ENCODE measurements around the gene HSD17B4. TPM values are rescaled to one million over a fixed set of nuclear protein-coding genes. Genes with fewer than 3 reads are reported as not detected.
"Not testable (repeated sequence)": the region's sequence is repeated elsewhere in the genome, so short reads cannot be mapped to it uniquely, and the experiment has no call there.

HSD17B4 gene
- total RNA-seq, 1 donor from 2014 or later = 98.4 TPM

GRCh38 chr5:119412279-119413227 lies 39.7 kb upstream of the HSD17B4 start:
- no peak for DNase-seq (ENCODE audit: low spot score)
- no peaks in the 10 kb centered on the region for H3K27me3 Mint-ChIP-seq (ENCODE audit: low read depth)
- peak overlapping the region; percentile 82 for H3K4me3 Mint-ChIP-seq (ENCODE audit: unreplicated experiment)
- H3K9me3 Mint-ChIP-seq (ENCODE audit: low read depth) = no peaks in the 10 kb centered on the region
- no peaks in the 10 kb centered on the region for H3K36me3 Mint-ChIP-seq (ENCODE audit: low read depth)
- no peak for TF ChIP-seq CTCF (IDR thresholded peaks at IDR 0.05)
- H3K27ac Mint-ChIP-seq (ENCODE audit: unreplicated experiment) = no peak overlapping the region
- peaks cover 21% of the 10 kb centered on the region for H3K4me1 Mint-ChIP-seq (ENCODE audit: low read depth)

DNA sequence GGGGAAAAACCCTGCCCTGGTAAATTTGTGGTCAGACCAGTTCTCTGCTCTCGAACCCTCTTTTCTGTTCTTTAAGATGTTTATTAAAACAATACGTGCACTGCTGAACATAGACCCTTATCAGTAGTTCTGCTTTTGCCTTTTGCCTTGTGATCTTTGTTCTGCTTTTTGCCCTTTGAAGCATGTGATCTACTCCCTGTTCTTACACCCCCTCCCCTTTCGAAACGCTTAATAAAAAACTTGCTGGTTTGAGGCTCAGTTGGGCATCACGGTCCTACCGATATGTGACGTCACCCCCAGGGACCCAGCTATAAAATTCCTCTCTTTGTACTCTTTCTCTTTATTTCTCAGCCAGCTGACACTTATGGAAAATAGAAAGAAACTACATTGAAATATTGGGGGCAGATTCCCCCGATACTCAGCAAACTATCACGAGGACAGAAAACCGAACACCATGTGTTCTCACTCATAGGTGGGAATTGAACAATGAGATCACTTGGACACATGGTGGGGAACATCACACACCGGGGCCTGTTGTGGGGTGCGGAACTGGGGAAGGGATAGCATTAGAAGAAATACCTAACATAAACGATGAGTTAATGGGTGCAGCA lies 38.1 kb upstream of the HSD17B4 start:
- H3K9me3 Mint-ChIP-seq (ENCODE audit: low read depth) = not testable (repeated sequence)
- peaks cover 25% of the 10 kb centered on the region for H3K4me1 Mint-ChIP-seq (ENCODE audit: low read depth)

DNA sequence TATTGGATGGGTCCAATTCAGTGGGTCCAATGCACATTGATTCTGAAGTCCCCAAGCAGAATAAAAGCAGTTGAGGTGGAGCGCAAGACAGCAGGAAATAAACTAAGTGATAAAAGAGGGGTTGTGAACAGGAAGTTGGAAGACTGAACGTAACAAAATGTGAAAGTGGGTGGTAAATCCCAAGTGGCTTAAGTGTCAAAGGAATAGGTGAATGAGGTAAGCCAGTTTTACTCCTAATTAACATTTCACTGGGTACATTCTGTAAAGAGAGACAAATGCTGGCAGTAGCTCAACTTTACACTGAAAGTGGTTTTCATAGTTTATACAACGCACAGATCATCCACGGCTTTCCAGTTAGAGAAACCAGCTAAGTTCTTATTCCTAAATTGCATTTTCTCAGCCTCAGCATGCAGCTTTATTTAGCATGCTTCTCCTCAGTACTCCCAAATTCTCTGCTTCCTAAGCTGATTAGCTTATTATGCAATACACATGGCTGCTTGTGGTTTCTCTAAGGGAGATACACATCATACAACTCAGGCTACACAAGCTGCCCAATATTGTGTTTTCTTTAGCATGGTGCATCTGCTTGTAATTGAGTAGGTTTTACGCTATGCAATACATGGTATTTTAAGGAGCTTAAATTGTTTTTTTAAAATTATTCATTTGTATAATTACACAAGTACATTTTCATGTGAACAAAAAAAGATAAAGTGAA lies 34.2 kb upstream of the HSD17B4 start:
- TF ChIP-seq CTCF (IDR thresholded peaks at IDR 0.05) = no peak
- Mint-ChIP-seq H3K27me3 (ENCODE audit: low read depth) (no peaks in the 10 kb centered on the region), H3K4me3 (ENCODE audit: unreplicated experiment) (no peak overlapping the region), H3K27ac (ENCODE audit: unreplicated experiment) (no peak overlapping the region), H3K36me3 (ENCODE audit: low read depth) (no peaks in the 10 kb centered on the region), H3K4me1 (ENCODE audit: low read depth) (peaks cover 7% of the 10 kb centered on the region), H3K9me3 (ENCODE audit: low read depth) (no peaks in the 10 kb centered on the region)
- no peak for DNase-seq (ENCODE audit: low spot score)

More for the DNA sequence above, 38.1 kb upstream of the HSD17B4 start:
- H3K4me3 Mint-ChIP-seq (ENCODE audit: unreplicated experiment); DNase-seq (ENCODE audit: low spot score); H3K27me3 Mint-ChIP-seq (ENCODE audit: low read depth); H3K27ac Mint-ChIP-seq (ENCODE audit: unreplicated experiment); H3K36me3 Mint-ChIP-seq (ENCODE audit: low read depth): not testable (repeated sequence)

DNA sequence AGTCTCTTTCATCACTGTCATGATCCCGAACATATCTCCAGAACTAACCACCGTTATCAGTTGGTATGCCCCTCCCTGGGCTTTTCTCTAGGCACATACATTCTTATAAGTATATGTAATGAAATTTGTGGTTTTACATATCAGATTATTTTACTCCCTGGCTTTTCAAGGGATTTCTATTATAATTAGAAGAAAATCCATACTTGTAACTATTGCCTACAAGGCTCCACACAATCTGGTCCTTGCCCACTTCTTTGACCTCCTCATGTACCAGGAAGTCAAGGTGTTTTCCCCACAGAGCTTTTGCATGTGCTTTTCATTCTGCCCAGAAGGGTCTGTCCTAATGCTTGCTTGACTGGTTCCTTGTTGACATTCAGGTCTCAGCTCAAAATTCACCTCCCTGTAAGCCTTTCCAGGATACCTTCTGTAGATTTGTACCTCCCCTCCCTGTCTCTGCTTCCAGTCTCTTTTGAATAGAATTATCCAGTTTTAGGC lies 33.6 kb upstream of the HSD17B4 start:
- Mint-ChIP-seq H3K36me3 (ENCODE audit: low read depth) (no peaks in the 10 kb centered on the region), H3K4me3 (ENCODE audit: unreplicated experiment) (no peak overlapping the region), H3K9me3 (ENCODE audit: low read depth) (no peaks in the 10 kb centered on the region), H3K27ac (ENCODE audit: unreplicated experiment) (no peak overlapping the region), H3K4me1 (ENCODE audit: low read depth) (peaks cover 4% of the 10 kb centered on the region), H3K27me3 (ENCODE audit: low read depth) (no peaks in the 10 kb centered on the region)
- TF ChIP-seq CTCF (IDR thresholded peaks at IDR 0.05) = no peak
- DNase-seq (ENCODE audit: low spot score) = no peak

- Mint-ChIP-seq H3K9me3 (ENCODE audit: low read depth) (no peaks in the 10 kb centered on the region), H3K4me1 (ENCODE audit: low read depth) (peaks cover 4% of the 10 kb centered on the region), H3K36me3 (ENCODE audit: low read depth) (no peaks in the 10 kb centered on the region), H3K4me3 (ENCODE audit: unreplicated experiment) (no peak overlapping the region), H3K27me3 (ENCODE audit: low read depth) (no peaks in the 10 kb centered on the region), H3K27ac (ENCODE audit: unreplicated experiment) (no peak overlapping the region)
- DNase-seq (ENCODE audit: low spot score) = no peak
- TF ChIP-seq CTCF (IDR thresholded peaks at IDR 0.05) = no peak
Measured at GRCh38 chr5:119420169-119420568, 32.1 kb upstream of the HSD17B4 start.

Measured in chondrocyte (in vitro differentiated cells).